Upper lobe of left lung (tissue), 6 donors: Measurements from ENCODE around the gene TMEM183A. TPM values are rescaled to one million over a fixed set of nuclear protein-coding genes. Genes with fewer than 3 reads are reported as not detected.

Experiments used
- ATAC-seq, 2 donors: fragments of 200-7000 bp; cut with Tn5 transposase; one replicate each; pipeline ENCODE4 v1.9.1; 2022; ENCODE audit warnings: mild to moderate bottlenecking in 2 of 2, moderate library complexity in 2 of 2; ENCODE audit not compliant: low FRiP score in 2 of 2
- DNase-seq, 2 donors: peaks; one replicate each; pipeline ENCODE4 v3.0.0-alpha.2; 2019 to 2020
- H3K27ac ChIP-seq, 4 donors: fragments of 200-600 bp; sonication (generic); one replicate each; pipeline ENCODE4 v1.5.1; 2016 to 2019
- H3K27me3 ChIP-seq, 4 donors: fragments of 200-600 bp; sonication (generic); one replicate each; pipeline ENCODE4 v1.5.1; 2017 to 2019
- H3K36me3 ChIP-seq, 4 donors: fragments of 200-600 bp; sonication (generic); one replicate each; pipeline ENCODE4 v1.5.1; 2016 to 2019
- H3K4me1 ChIP-seq, 4 donors: fragments of 200-600 bp; sonication (generic); one replicate each; pipeline ENCODE4 v1.5.1; 2018 to 2019
- H3K4me3 ChIP-seq, 4 donors: fragments of 200-600 bp; sonication (generic); one replicate each; pipeline ENCODE4 v1.5.1; 2017 to 2019; ENCODE audit warnings: mild to moderate bottlenecking in 2 of 4, moderate library complexity in 1 of 4
- H3K9me3 ChIP-seq, 4 donors: fragments of 200-600 bp; sonication (generic); one replicate each; pipeline ENCODE4 v1.5.1; 2018 to 2019
- EP300 ChIP-seq, 4 donors: sonication (generic); formaldehyde crosslinking; IDR thresholded peaks; one replicate each; pipeline ENCODE4 v1.5.1; 2017; ENCODE audit warnings: antibody characterized with exemption in 4 of 4, control low read depth in 2 of 4
- POLR2A ChIP-seq, 4 donors: fragments of 450-650 bp; IDR thresholded peaks; one replicate each; pipeline ENCODE4 v1.5.1; 2016 to 2017; ENCODE audit warnings: antibody characterized with exemption in 4 of 4, mild to moderate bottlenecking in 2 of 4
- POLR2AphosphoS5 ChIP-seq, 2 donors: sonication (generic); formaldehyde crosslinking; IDR thresholded peaks; one replicate each; pipeline ENCODE4 v1.5.1; 2017; ENCODE audit warnings: antibody characterized with exemption in 2 of 2
- WGBS, 2 donors: methylation state at CpG; one replicate each; pipeline ENCODE4 v1.1.5; 2017 to 2018; 5-methylcytosine and 5-hydroxymethylcytosine counted together
- total RNA-seq, 6 donors: library from RNA; depleted of rRNA in 4 of 6; stranded (reverse); fragments of >200 nt in 4 of 6; gene quantifications; one replicate each; pipeline versions ENCODE4 v1.1.0 to v1.2.1, GENCODE V29; 2016 to 2021
- TF ChIP-seq, protein P1 (sequence below), 6 experiments: fragments of 450-650 bp in 4 of 6; fragments of 200-600 bp in 2 of 6; sonication (generic) in 2 of 6; IDR thresholded peaks; one replicate each; pipeline ENCODE4 v1.5.1; 2016 to 2019; ENCODE audit warnings: antibody characterized with exemption in 6 of 6
- donor health status: DM: no; HTN: no; CAD: no; lungs with moderate emphysema.
- donor health status: DM: no; HTN: yes; CAD: no; lungs with severe emphysema.

TMEM183A gene
- total RNA-seq, 6 donors from 2014 or later: 45.4 to 71.9 (median 68.1) TPM

GRCh38 chr1:203028784-203029553 is 21.8 kb downstream of the TMEM183A start:
- TF ChIP-seq, protein P1, sequence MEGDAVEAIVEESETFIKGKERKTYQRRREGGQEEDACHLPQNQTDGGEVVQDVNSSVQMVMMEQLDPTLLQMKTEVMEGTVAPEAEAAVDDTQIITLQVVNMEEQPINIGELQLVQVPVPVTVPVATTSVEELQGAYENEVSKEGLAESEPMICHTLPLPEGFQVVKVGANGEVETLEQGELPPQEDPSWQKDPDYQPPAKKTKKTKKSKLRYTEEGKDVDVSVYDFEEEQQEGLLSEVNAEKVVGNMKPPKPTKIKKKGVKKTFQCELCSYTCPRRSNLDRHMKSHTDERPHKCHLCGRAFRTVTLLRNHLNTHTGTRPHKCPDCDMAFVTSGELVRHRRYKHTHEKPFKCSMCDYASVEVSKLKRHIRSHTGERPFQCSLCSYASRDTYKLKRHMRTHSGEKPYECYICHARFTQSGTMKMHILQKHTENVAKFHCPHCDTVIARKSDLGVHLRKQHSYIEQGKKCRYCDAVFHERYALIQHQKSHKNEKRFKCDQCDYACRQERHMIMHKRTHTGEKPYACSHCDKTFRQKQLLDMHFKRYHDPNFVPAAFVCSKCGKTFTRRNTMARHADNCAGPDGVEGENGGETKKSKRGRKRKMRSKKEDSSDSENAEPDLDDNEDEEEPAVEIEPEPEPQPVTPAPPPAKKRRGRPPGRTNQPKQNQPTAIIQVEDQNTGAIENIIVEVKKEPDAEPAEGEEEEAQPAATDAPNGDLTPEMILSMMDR (IDR thresholded peaks at IDR 0.05): no peak
- TF ChIP-seq EP300 (IDR thresholded peaks at IDR 0.05) (no peak), POLR2AphosphoS5 (IDR thresholded peaks at IDR 0.05) (no peak), POLR2A (IDR thresholded peaks at IDR 0.05) (no peak)
- WGBS, 2 donors: 65 to 80% methylated on average over 9 to 13 of the region's 13 CpGs
- ATAC-seq (no peak), DNase-seq (peak in 1 of 2 donors; percentile 15)
- no peaks in the 10 kb centered on the region for H3K27me3 ChIP-seq
- no peaks in the 10 kb centered on the region for H3K9me3 ChIP-seq
- peaks cover 0 to 12% (median 4%) of the 10 kb centered on the region in 4 donors for H3K36me3 ChIP-seq
- peaks cover 8 to 24% (median 10%) of the 10 kb centered on the region in 4 donors for H3K4me1 ChIP-seq
- no peak overlapping the region for H3K4me3 ChIP-seq
- H3K27ac ChIP-seq: no peak overlapping the region

- H3K4me1 ChIP-seq: peaks cover 7 to 12% (median 8%) of the 10 kb centered on the region in 4 donors
- no peaks in the 10 kb centered on the region for H3K9me3 ChIP-seq
- DNase-seq (peak in 1 of 2 donors; percentile 7), ATAC-seq (no peak)
- no peaks in the 10 kb centered on the region for H3K27me3 ChIP-seq
- 88 to 89% methylated on average over 6 of the region's 6 CpGs for WGBS, 2 donors
- TF ChIP-seq EP300 (IDR thresholded peaks at IDR 0.05): no peak
- TF ChIP-seq POLR2A (IDR thresholded peaks at IDR 0.05): no peak
- no peak for TF ChIP-seq POLR2AphosphoS5 (IDR thresholded peaks at IDR 0.05)
- TF ChIP-seq, protein P1 (IDR thresholded peaks at IDR 0.05): no peak
- no peak overlapping the region for H3K27ac ChIP-seq
- no peaks in the 10 kb centered on the region for H3K36me3 ChIP-seq
- no peak overlapping the region for H3K4me3 ChIP-seq
Measured at GRCh38 chr1:203031467-203031866, 24.3 kb downstream of the TMEM183A start.

GRCh38 chr1:203033287-203033686 is 26.1 kb downstream of the TMEM183A start:
- Histone ChIP-seq H3K27ac (no peak overlapping the region), H3K4me1 (no peaks in the 10 kb centered on the region), H3K36me3 (no peaks in the 10 kb centered on the region), H3K27me3 (no peaks in the 10 kb centered on the region), H3K4me3 (no peak overlapping the region), H3K9me3 (no peaks in the 10 kb centered on the region)
- 87 to 100% methylated on average over 2 of the region's 2 CpGs for WGBS, 2 donors
- TF ChIP-seq POLR2AphosphoS5 (IDR thresholded peaks at IDR 0.05): no peak
- no peak for TF ChIP-seq POLR2A (IDR thresholded peaks at IDR 0.05)
- TF ChIP-seq, protein P1 (IDR thresholded peaks at IDR 0.05): no peak
- TF ChIP-seq EP300 (IDR thresholded peaks at IDR 0.05): no peak
- no peak for DNase-seq
- no peak for ATAC-seq

DNA sequence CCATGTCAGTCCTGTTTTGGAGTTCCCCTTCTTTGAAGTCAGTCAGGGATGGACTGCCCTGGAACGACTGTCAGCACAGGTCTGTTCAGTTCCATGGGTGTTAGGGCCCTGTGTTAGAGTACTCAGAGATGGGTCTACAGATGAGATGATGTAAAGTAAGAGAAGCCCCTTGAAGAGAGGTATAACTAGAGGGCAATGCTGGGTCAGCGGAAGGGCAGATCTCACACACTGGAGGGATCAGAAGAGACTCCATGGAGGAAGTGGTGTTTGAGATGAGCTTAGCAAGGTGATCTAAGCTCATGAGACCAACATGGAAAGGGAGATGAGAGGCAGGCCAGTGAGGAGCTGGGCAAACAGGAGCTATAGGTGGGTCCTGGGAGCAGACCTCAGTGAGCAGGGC is 26.7 kb downstream of the TMEM183A start:
- WGBS, 2 donors: 92 to 95% methylated on average over 2 of the region's 2 CpGs

More for the DNA sequence above, 26.7 kb downstream of the TMEM183A start:
- TF ChIP-seq, protein P1 (IDR thresholded peaks at IDR 0.05): no peak
- TF ChIP-seq POLR2A (IDR thresholded peaks at IDR 0.05) (no peak), EP300 (IDR thresholded peaks at IDR 0.05) (no peak), POLR2AphosphoS5 (IDR thresholded peaks at IDR 0.05) (no peak)
- Histone ChIP-seq H3K4me3 (no peak overlapping the region), H3K9me3 (no peaks in the 10 kb centered on the region), H3K4me1 (no peaks in the 10 kb centered on the region), H3K36me3 (no peaks in the 10 kb centered on the region), H3K27me3 (no peaks in the 10 kb centered on the region), H3K27ac (no peak overlapping the region)
- ATAC-seq (no peak), DNase-seq (peak in 1 of 2 donors; percentile 1)
